Measurements from ENCODE around the gene CD300LG. TPM values are rescaled to one million over a fixed set of nuclear protein-coding genes. Genes with fewer than 3 reads are reported as not detected.
A peak's percentile ranks its signal among the peaks of the same experiment; 100 is the strongest.

The CD300LG gene
- total RNA-seq, 4 donors from 2014 or later, result 4.0 to 12.9 (median 8.1) TPM

- 2 to 3% methylated on average over 22 to 35 of the region's 37 CpGs for WGBS, 2 donors
- no peaks in the 10 kb centered on the region for H3K9me3 ChIP-seq
- DNase-seq (ENCODE audit: low spot score in 2 of 2), result peak; percentile 40 to 61
- TF ChIP-seq POLR2A (IDR thresholded peaks at IDR 0.05), result no peak
- TF ChIP-seq EP300 (IDR thresholded peaks at IDR 0.05), result no peak
- no peak for TF ChIP-seq CTCF (IDR thresholded peaks at IDR 0.05)
- peak overlapping the region; percentile 32 to 90 (median 78) for H3K27ac ChIP-seq
- H3K4me1 ChIP-seq, result peaks cover 0 to 39% (median 18%) of the 10 kb centered on the region in 4 donors
- no peaks in the 10 kb centered on the region for H3K36me3 ChIP-seq
- H3K4me3 ChIP-seq, result peak overlapping the region; percentile 55 to 68 (median 65)
- peaks cover 0 to 62% of the 10 kb centered on the region in 2 donors for H3K27me3 ChIP-seq
Observed at GRCh38 chr17:43905985-43906852, 59.2 kb downstream of the CD300LG start.

- peak in 1 of 2 donors; percentile 9 for DNase-seq (ENCODE audit: low spot score in 2 of 2)
- WGBS, 2 donors, result 1% methylated on average over 19 to 27 of the region's 29 CpGs
- peaks cover 0 to 37% (median 18%) of the 10 kb centered on the region in 4 donors for H3K4me1 ChIP-seq
- peak overlapping the region; percentile 55 to 68 (median 65) for H3K4me3 ChIP-seq
- H3K27me3 ChIP-seq, result peaks cover 0 to 62% of the 10 kb centered on the region in 2 donors
- no peaks in the 10 kb centered on the region for H3K9me3 ChIP-seq
- no peak for TF ChIP-seq POLR2A (IDR thresholded peaks at IDR 0.05)
- TF ChIP-seq CTCF (IDR thresholded peaks at IDR 0.05), result no peak
- no peak for TF ChIP-seq EP300 (IDR thresholded peaks at IDR 0.05)
- H3K36me3 ChIP-seq, result no peaks in the 10 kb centered on the region
- H3K27ac ChIP-seq, result peak overlapping the region; percentile 78 to 90 (median 78)
Observed at GRCh38 chr17:43906951-43907424, 60.0 kb downstream of the CD300LG start.

GRCh38 chr17:43907425-43907981 lies 60.5 kb downstream of the CD300LG start, which contains the start of gene MPP2:
Gene MPP2, minus strand, starts transcription at chr17:43907536. Its CDS starts 3,076 bp downstream, at chr17:43904460.
- Histone ChIP-seq H3K27me3 (peaks cover 0 to 62% of the 10 kb centered on the region in 2 donors), H3K36me3 (no peaks in the 10 kb centered on the region), H3K4me1 (peaks cover 0 to 37% (median 18%) of the 10 kb centered on the region in 4 donors), H3K9me3 (no peaks in the 10 kb centered on the region), H3K4me3 (peak within 1 kb of the TSS; percentile 55 to 68 (median 65)), H3K27ac (peak within 1 kb of the TSS; percentile 78 to 90 (median 78))
- TF ChIP-seq CTCF (IDR thresholded peaks at IDR 0.05), result peak in 3 of 5 experiments; percentile 14 to 57 (median 17)
- TF ChIP-seq EP300 (IDR thresholded peaks at IDR 0.05), result no peak
- TF ChIP-seq POLR2A (IDR thresholded peaks at IDR 0.05), result peak in 1 of 2 donors; percentile 38
- peak; percentile 25 to 59 for DNase-seq (ENCODE audit: low spot score in 2 of 2)
- 0 to 2% methylated on average over 29 to 35 of the region's 36 CpGs for WGBS, 2 donors

GRCh38 chr17:43907998-43908721 lies 61.2 kb downstream of the CD300LG start:
- DNase-seq (ENCODE audit: low spot score in 2 of 2), result peak; percentile 23 to 72
- Histone ChIP-seq H3K9me3 (no peaks in the 10 kb centered on the region), H3K4me1 (peaks cover 0 to 37% (median 18%) of the 10 kb centered on the region in 4 donors), H3K27ac (peak overlapping the region; percentile 78 to 90 (median 78)), H3K27me3 (peaks cover 0 to 62% of the 10 kb centered on the region in 2 donors), H3K36me3 (no peaks in the 10 kb centered on the region), H3K4me3 (peak overlapping the region; percentile 55 to 68 (median 65))
- TF ChIP-seq POLR2A (IDR thresholded peaks at IDR 0.05) (no peak), EP300 (IDR thresholded peaks at IDR 0.05) (peak in 1 of 2 donors; percentile 44)
- WGBS, 2 donors, result 13 to 15% methylated on average over 26 of the region's 26 CpGs
